Stimulated activated memory B cell treated with anti-CD40 and anti-IgM and Interleukin-4, amounts not matched to agents 10 μg/mL and 1 μg/mL and 100 μg/mL, for 72 hours (primary cell): Measurements from ENCODE around the gene PLPP3.

Source experiments
- ATAC-seq: fragments of 150-1000 bp; cut with Tn5 transposase; 2 replicates; pipeline ENCODE4 v1.10.0; 2021
- H3K27ac Mint-ChIP-seq: one replicate; pipeline ENCODE4 v1.8.0; 2022; ENCODE audit warnings: mild to moderate bottlenecking, mixed read lengths
- H3K27me3 Mint-ChIP-seq: one replicate; pipeline ENCODE4 v1.8.0; 2022; ENCODE audit warnings: mixed read lengths
- H3K36me3 Mint-ChIP-seq: one replicate; pipeline ENCODE4 v1.8.0; 2022; ENCODE audit warnings: mixed read lengths
- H3K4me1 Mint-ChIP-seq: one replicate; pipeline ENCODE4 v1.8.0; 2022; ENCODE audit warnings: mixed read lengths
- H3K4me3 Mint-ChIP-seq: one replicate; pipeline ENCODE4 v1.8.0; 2022; ENCODE audit warnings: mild to moderate bottlenecking, moderate library complexity, mixed read lengths
- H3K9me3 Mint-ChIP-seq: one replicate; pipeline ENCODE4 v1.8.0; 2022; ENCODE audit warnings: mixed read lengths

Gene PLPP3

GRCh38 chr1:56462209-56462608, 117.2 kb downstream of the PLPP3 start:
- no peaks in the 10 kb centered on the region for H3K36me3 Mint-ChIP-seq
- no peak overlapping the region for H3K27ac Mint-ChIP-seq

GRCh38 chr1:56461158-56462127, 117.9 kb downstream of the PLPP3 start:
- no peaks in the 10 kb centered on the region for H3K27me3 Mint-ChIP-seq
- no peaks in the 10 kb centered on the region for H3K9me3 Mint-ChIP-seq
- peaks cover 10% of the 10 kb centered on the region for H3K4me1 Mint-ChIP-seq
- no peaks in the 10 kb centered on the region for H3K36me3 Mint-ChIP-seq
- H3K27ac Mint-ChIP-seq, result no peak overlapping the region
- H3K4me3 Mint-ChIP-seq, result no peak overlapping the region
- no peak for ATAC-seq

More at GRCh38 chr1:56462209-56462608, 117.2 kb downstream of the PLPP3 start:
- H3K4me3 Mint-ChIP-seq, result no peak overlapping the region
- H3K9me3 Mint-ChIP-seq, result no peaks in the 10 kb centered on the region
- H3K27me3 Mint-ChIP-seq, result no peaks in the 10 kb centered on the region
- ATAC-seq, result no peak
- H3K4me1 Mint-ChIP-seq, result peaks cover 10% of the 10 kb centered on the region

GRCh38 chr1:56459260-56459659, 120.1 kb downstream of the PLPP3 start:
- no peak overlapping the region for H3K27ac Mint-ChIP-seq
- H3K27me3 Mint-ChIP-seq, result no peaks in the 10 kb centered on the region
- H3K9me3 Mint-ChIP-seq, result no peaks in the 10 kb centered on the region
- peaks cover 10% of the 10 kb centered on the region for H3K4me1 Mint-ChIP-seq
- ATAC-seq, result no peak
- no peaks in the 10 kb centered on the region for H3K36me3 Mint-ChIP-seq
- no peak overlapping the region for H3K4me3 Mint-ChIP-seq

GRCh38 chr1:56457756-56458375, 121.5 kb downstream of the PLPP3 start:
- Mint-ChIP-seq H3K4me1 (peaks cover 10% of the 10 kb centered on the region), H3K4me3 (no peak overlapping the region), H3K27ac (no peak overlapping the region), H3K9me3 (no peaks in the 10 kb centered on the region), H3K36me3 (no peaks in the 10 kb centered on the region), H3K27me3 (no peaks in the 10 kb centered on the region)
- no peak for ATAC-seq

- Mint-ChIP-seq H3K4me1 (peaks cover under 1% of the 10 kb centered on the region), H3K27me3 (no peaks in the 10 kb centered on the region), H3K36me3 (no peaks in the 10 kb centered on the region), H3K9me3 (no peaks in the 10 kb centered on the region), H3K27ac (no peak overlapping the region), H3K4me3 (no peak overlapping the region)
- no peak for ATAC-seq
Measured at GRCh38 chr1:56456435-56457101, 122.8 kb downstream of the PLPP3 start.

- H3K4me1 Mint-ChIP-seq, result no peaks in the 10 kb centered on the region
- no peak overlapping the region for H3K4me3 Mint-ChIP-seq
- ATAC-seq, result no peak
- no peaks in the 10 kb centered on the region for H3K27me3 Mint-ChIP-seq
- H3K9me3 Mint-ChIP-seq, result no peaks in the 10 kb centered on the region
- no peak overlapping the region for H3K27ac Mint-ChIP-seq
- no peaks in the 10 kb centered on the region for H3K36me3 Mint-ChIP-seq
Measured at GRCh38 chr1:56453417-56454078, 125.8 kb downstream of the PLPP3 start.

GRCh38 chr1:56453016-56453415, 126.3 kb downstream of the PLPP3 start:
- no peaks in the 10 kb centered on the region for H3K4me1 Mint-ChIP-seq
- H3K27ac Mint-ChIP-seq, result no peak overlapping the region
- no peak overlapping the region for H3K4me3 Mint-ChIP-seq
- H3K9me3 Mint-ChIP-seq, result no peaks in the 10 kb centered on the region
- H3K27me3 Mint-ChIP-seq, result no peaks in the 10 kb centered on the region
- no peak for ATAC-seq
- no peaks in the 10 kb centered on the region for H3K36me3 Mint-ChIP-seq

- no peak overlapping the region for H3K27ac Mint-ChIP-seq
- H3K4me1 Mint-ChIP-seq, result no peaks in the 10 kb centered on the region
- no peaks in the 10 kb centered on the region for H3K27me3 Mint-ChIP-seq
- no peak overlapping the region for H3K4me3 Mint-ChIP-seq
- no peaks in the 10 kb centered on the region for H3K36me3 Mint-ChIP-seq
- no peak for ATAC-seq
- no peaks in the 10 kb centered on the region for H3K9me3 Mint-ChIP-seq
Measured at GRCh38 chr1:56452027-56453011, 127.0 kb downstream of the PLPP3 start.

GRCh38 chr1:56451491-56451890, 127.9 kb downstream of the PLPP3 start:
- H3K27ac Mint-ChIP-seq, result no peak overlapping the region
- no peak for ATAC-seq
- H3K9me3 Mint-ChIP-seq, result no peaks in the 10 kb centered on the region
- no peaks in the 10 kb centered on the region for H3K36me3 Mint-ChIP-seq
- no peaks in the 10 kb centered on the region for H3K27me3 Mint-ChIP-seq
- no peaks in the 10 kb centered on the region for H3K4me1 Mint-ChIP-seq
- no peak overlapping the region for H3K4me3 Mint-ChIP-seq

- Mint-ChIP-seq H3K4me1 (no peaks in the 10 kb centered on the region), H3K27ac (no peak overlapping the region), H3K9me3 (no peaks in the 10 kb centered on the region), H3K36me3 (no peaks in the 10 kb centered on the region), H3K4me3 (no peak overlapping the region), H3K27me3 (no peaks in the 10 kb centered on the region)
- ATAC-seq, result no peak
Measured at GRCh38 chr1:56450004-56450666, 129.2 kb downstream of the PLPP3 start.

GRCh38 chr1:56448529-56449300, 130.6 kb downstream of the PLPP3 start:
- Mint-ChIP-seq H3K4me1 (no peaks in the 10 kb centered on the region), H3K27me3 (no peaks in the 10 kb centered on the region), H3K27ac (no peak overlapping the region), H3K36me3 (no peaks in the 10 kb centered on the region), H3K4me3 (no peak overlapping the region), H3K9me3 (no peaks in the 10 kb centered on the region)
- no peak for ATAC-seq

GRCh38 chr1:56447823-56448222, 131.5 kb downstream of the PLPP3 start:
- no peak overlapping the region for H3K4me3 Mint-ChIP-seq
- no peaks in the 10 kb centered on the region for H3K4me1 Mint-ChIP-seq
- H3K9me3 Mint-ChIP-seq, result no peaks in the 10 kb centered on the region
- no peaks in the 10 kb centered on the region for H3K27me3 Mint-ChIP-seq
- no peak for ATAC-seq
- H3K36me3 Mint-ChIP-seq, result no peaks in the 10 kb centered on the region
- H3K27ac Mint-ChIP-seq, result no peak overlapping the region

GRCh38 chr1:56446531-56447098, 132.7 kb downstream of the PLPP3 start:
- no peaks in the 10 kb centered on the region for H3K9me3 Mint-ChIP-seq
- H3K4me1 Mint-ChIP-seq, result no peaks in the 10 kb centered on the region
- no peaks in the 10 kb centered on the region for H3K36me3 Mint-ChIP-seq
- no peaks in the 10 kb centered on the region for H3K27me3 Mint-ChIP-seq
- ATAC-seq, result no peak
- no peak overlapping the region for H3K27ac Mint-ChIP-seq
- no peak overlapping the region for H3K4me3 Mint-ChIP-seq
